GM21825 (cell line): ENCODE results near the gene SDE2.

Experiments
- ATAC-seq: cut with Tn5 transposase; IDR thresholded peaks from one replicate; pipeline ENCODE4 v1.9.1; 2021; ENCODE audit warnings: mild to moderate bottlenecking, moderate library complexity; ENCODE audit not compliant: unreplicated experiment

SDE2 gene

GRCh38 chr1:225999227-225999911 is at the start of gene SDE2:
Gene SDE2, minus strand, starts transcription at chr1:225999343. Its CDS starts 31 bp downstream, at chr1:225999312.
- peak; percentile 72 for ATAC-seq

DNA sequence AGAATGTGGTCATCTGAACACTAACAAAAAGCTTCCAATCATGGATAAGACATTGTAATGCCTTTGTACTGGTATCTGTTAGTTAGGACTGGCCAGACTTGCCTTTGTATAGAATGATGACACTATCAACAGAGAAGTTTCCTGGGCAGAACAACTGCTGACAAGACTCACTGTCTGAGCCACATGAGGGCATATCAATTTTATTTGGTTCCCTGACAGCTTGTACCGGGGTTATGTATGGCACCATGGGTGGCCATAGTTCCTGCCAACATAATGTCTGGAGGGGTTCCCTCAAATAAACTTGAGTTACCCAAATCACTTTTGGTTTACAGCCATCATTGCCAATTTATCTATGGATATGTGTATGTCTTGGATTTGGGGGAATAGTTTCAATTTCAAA is 49.7 kb upstream of the SDE2 start:
- ATAC-seq: no peak

GRCh38 chr1:226047495-226047894 is 48.4 kb upstream of the SDE2 start:
- no peak for ATAC-seq

DNA sequence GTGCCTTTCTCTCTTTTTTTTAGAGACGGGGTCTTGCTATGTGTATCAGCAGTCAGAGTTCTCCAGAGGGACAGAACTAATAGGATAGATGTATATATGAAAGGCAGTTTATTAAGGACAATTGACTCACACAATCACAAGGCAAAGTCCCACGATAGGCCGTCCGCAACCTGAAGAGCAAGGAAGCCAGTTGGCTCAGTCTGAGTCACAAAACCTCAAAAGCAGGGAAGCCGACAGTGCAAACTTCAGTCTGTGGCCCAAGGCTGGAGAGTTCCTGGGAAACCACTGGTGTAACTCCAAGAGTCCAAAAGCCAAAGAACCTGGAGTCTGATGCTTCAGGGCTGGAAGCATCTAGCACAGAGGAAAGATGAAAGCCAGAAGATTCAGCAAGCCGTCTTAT is 47.1 kb upstream of the SDE2 start:
- no peak for ATAC-seq

- ATAC-seq: no peak
Observed at GRCh38 chr1:226044514-226045101, 45.5 kb upstream of the SDE2 start.

DNA sequence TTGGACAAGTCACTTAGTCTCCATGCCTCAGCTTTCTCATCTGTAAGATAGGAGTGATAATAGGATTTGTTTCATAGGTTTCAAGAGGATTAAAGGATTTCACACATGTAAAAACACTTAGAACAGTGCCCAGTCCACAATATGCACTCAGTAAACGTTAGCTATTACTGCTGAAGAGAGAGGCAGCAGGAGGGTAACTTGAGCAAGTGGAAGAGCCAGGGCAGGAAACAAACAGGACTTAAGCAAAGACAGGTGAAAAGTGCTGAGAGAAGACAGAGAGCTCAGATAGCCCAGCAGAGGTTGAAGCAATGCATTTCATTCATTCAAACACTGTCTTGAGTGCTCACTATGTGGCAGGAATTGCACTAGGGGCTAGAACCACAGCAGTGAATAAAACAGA is 42.3 kb upstream of the SDE2 start:
- no peak for ATAC-seq

DNA sequence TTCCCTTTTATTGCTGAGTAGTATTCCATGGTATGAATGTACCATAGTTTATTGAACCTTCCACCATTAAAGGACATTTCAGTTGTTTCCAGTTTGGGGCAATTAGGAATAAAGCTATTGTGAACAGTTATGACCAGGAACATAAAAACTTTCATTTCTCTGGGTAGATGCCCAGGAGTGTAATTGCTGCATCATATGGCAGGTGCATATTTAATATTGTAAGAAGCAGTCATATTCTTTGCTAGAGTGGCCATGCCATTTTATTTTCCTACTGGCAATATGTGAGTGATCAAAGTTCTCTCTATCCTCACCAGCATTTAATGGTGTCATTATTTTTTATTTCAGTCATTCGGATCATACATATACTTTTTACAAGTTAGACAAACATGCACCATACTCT is 39.5 kb upstream of the SDE2 start:
- no peak for ATAC-seq

DNA sequence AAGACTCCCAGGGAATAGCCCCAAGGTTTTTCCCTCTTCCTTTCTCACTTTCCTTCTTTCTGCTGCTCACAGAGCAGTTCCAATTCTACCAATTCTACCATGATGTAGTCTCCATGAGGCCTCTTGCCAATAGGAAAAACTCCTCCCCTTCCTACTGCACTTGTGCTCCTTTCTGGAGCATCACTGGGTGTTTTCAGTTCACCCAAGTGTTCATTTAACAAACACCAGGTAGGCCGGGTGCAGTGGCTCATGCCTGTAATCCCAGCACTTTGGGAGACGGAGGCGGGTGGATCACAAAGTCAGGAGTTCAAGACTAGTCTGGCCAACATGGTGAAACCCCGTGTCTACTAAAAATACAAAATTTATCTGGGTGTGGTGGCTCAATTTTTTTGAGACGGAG is 36.8 kb upstream of the SDE2 start:
- ATAC-seq: no peak

DNA sequence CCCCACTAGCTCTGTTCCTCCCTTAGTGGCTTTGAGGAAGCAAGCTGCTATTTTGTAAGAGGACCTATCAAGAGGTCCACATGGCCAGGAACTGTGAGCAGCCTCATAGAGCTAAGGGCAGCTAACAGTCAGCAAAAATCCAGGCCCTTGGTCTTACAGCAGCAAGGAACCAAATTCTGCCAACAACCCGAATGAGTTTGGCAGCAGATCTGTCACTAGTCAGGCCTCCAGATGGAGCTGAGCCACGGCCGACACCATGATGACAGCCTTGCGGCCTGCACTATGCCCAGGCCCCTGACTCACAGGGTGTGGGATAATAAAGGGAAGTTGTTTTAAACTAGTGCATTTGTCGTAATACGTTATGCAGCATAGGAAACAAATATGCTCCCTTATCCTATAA is 35.3 kb upstream of the SDE2 start:
- no peak for ATAC-seq

DNA sequence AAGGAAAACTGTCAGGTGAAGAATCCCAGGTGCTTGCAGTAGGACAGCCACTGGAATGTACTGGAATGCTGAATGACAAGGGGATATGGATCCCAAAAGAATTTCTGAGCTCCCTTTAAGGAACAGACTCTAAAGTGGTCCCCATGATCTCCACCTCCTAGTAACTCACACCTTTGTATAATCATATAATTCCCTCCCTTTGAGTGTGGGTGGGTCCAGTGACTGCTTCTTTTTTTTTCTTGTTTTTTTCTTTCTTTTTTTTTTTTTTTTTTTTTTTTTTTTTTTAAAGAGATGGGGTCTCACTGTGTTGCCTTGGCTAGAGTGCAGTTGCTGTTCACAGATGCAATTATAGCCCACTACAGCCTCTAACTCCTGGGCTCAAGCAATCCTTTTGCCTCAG is 34.8 kb upstream of the SDE2 start:
- ATAC-seq: no peak

DNA sequence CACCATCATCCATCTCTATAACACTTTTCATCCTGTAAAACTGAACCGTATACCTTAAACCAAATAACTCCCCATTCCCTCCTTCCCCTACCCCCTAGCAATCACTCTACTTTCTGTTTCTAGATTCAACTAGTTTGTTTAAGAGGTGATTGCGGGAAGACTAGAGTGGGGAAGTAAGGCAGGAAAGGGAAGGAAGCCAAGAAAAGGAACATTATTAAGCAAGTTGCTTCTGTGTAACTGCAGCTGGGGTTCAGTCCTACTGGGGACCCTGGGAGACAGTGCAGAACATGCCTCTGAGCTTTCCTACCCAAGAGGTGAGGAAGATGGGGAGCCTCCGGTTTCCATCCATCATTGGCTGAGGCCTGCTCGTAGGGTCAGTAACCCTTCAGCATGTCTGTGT is 34.4 kb upstream of the SDE2 start:
- ATAC-seq: no peak

GRCh38 chr1:226029568-226030225 is 30.6 kb upstream of the SDE2 start:
- ATAC-seq: peak; percentile 22

- ATAC-seq: peak; percentile 82
Observed at GRCh38 chr1:226029093-226029496, 30.0 kb upstream of the SDE2 start.

DNA sequence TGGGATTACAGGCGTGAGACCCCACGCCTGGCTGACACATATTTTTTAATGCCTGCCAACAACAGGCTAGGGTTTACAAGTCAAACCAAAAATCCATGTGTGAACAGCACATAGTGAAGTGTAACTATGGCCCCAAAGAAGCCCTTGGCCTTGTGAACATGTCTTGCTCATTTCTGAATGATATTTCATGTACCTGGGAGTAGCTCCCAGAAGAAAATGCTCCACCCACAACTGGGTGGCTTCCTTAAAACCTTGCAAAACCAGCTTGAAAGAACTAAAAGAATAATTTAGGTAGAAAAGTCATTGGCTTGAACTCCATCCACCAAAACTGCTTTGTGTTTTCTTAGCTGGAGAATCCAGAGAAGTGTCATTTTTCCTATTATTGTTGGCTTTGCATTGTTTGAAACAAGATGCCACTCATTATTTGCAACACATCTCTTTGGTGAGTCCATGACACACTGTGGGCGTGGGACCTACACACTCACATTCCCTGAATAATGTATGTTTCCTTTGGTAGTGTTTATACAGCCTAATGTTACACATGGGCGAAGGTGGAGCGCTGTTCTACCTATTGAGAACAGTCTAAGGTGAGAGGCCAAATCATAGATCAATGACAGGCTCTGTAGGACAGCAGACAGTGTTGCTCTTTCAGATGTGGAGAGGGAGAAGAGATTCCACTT is 28.5 kb upstream of the SDE2 start:
- no peak for ATAC-seq

DNA sequence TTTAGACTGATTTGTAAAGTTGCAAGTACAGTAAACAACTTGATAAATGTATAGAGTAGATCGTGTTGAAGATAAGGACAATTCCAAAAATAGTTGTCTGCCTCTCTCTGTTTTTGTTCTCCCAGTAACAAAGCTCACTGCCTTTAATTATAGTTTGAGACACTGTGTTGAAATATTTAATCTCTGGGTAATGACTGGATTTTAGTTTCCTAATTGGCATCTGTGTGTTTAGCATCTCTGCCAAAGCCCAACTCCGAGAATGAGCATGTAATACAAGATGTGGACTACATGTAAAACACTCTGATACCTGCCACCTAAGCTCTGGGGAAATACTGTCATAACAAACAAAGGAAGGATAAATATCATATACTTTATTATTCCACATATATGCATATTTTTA is 27.7 kb upstream of the SDE2 start:
- no peak for ATAC-seq

DNA sequence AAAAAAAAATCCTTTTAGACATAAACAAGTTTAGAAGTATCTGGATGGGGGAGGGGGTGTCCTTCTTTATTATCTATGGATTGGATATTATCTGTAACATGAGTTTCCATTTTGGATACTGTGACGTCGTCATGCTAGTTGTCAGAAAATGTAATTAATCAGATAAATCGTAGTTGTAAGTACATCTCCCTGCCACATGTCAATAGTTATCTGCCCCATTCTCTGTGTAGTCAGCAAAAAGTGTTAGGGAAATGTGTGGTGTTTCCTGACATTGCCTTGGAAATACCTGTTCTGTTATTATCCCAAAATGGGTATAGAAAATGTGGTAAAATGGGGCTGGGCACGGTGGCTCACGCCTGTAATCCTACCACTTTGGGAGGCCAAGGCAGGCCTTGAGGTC is 24.6 kb upstream of the SDE2 start:
- ATAC-seq: no peak

DNA sequence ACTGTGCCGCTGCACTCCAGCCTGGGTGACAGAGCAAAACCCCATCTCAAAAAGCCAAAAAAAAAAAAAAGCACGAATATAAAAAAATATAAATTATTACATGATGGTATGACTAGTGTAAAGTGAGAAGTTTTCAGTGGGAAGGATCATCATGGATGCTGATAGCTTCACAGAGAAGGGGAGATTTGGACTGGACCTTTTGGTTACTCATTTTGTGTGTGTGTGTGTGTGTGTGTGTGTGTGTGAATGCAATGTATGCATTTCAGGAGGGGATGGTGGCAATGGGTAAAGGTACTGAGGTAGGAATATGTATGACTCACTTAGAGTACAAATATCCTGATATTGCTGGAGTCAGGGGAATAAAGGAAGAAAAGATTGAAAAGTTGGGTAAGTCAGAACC is 22.7 kb upstream of the SDE2 start:
- no peak for ATAC-seq

DNA sequence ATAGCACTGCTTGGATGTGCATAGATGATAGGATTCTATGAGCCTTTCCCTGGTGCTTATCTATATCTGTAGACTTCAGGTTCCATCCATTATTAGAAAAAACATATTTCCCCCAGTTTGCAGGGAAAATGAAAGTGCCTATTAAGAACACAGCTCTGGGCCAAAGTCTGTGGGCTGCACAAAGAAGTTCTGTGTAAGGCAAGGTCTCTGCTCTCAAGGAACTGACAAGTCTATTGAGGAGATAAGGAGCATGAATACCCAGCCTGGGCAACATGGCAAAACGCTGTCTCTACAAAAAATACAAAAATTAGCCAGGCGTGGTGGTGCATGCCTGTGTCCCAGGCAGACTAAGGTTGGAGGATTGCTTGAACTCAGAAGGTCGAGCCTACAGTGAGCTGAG is 22.3 kb upstream of the SDE2 start:
- ATAC-seq: no peak

DNA sequence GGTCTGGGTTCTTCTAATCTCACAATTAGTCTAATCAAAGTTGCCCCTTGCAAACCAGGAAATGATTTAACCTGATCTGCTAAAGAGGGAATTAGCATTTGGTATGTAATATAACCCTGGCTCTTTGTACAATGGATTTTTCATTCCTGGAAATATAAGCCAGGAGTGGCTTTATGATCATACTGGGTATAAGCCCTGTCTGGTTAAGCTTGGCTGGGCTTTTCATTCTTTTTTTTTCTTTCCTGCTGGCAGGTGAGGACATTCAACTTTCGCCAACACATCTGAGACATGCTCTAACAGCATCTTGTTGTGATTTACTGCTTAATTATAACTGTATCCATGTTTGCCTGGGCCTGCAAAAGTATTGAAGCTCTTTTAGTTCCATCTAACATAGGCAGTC is 20.4 kb upstream of the SDE2 start:
- ATAC-seq: no peak

GRCh38 chr1:226017070-226017469 is 17.9 kb upstream of the SDE2 start:
- no peak for ATAC-seq

- ATAC-seq: no peak
Observed at GRCh38 chr1:226009650-226010044, 10.5 kb upstream of the SDE2 start.
